IMR-90 (cell line): ENCODE measurements around the gene ADAM12. TPM values are rescaled to one million over a fixed set of nuclear protein-coding genes. Genes with fewer than 3 reads are reported as not detected.

ENCODE experiments used
- ATAC-seq: fragments of 200-7000 bp; cut with Tn5 transposase; 2 replicates; pipeline ENCODE4 v1.9.1; 2020; ENCODE audit warnings: low read depth, mild to moderate bottlenecking, moderate library complexity
- BruUV-seq: library from RNA; stranded (reverse); fragments of 400-500 nt; replicated peaks from 2 replicates; lab custom pipeline; 2021; lab: Mats Ljungman, UMichigan
- CTCF ChIA-PET: fragments of 300-600 bp; formaldehyde crosslinking; extraction: SDS; loops from one replicate; lab custom pipeline; 2021; ENCODE audit warnings: antibody characterized with exemption; lab: Yijun Ruan, JAX
- POLR2A ChIA-PET: fragments of 300-600 bp; sonication (Branson Sonifier 250); formaldehyde crosslinking; loops from one replicate; lab custom pipeline; 2022; ENCODE audit warnings: antibody characterized with exemption; ENCODE audit not compliant: unreplicated experiment; lab: Charles Lee
- DNase-seq: peaks from one replicate; pipeline ENCODE4 v3.0.0; 2013
- H2AFZ ChIP-seq: replicated peaks from 2 replicates; pipeline ENCODE3; 2013; ENCODE audit warnings: low read length, mild to moderate bottlenecking; ENCODE audit not compliant: poor library complexity
- H2AK5ac ChIP-seq: 2 replicates; pipeline ENCODE4 v1.6.1; 2013; ENCODE audit warnings: low read depth, low read length, inconsistent platforms
- H2AK9ac ChIP-seq: replicated peaks from 2 replicates; pipeline ENCODE3; 2013; ENCODE audit warnings: mild to moderate bottlenecking, low read depth, low read length, moderate library complexity; ENCODE audit not compliant: poor library complexity
- H2BK120ac ChIP-seq: 2 replicates; pipeline ENCODE4 v1.6.1; 2013; ENCODE audit warnings: low read depth, low read length, inconsistent platforms
- H2BK15ac ChIP-seq: 3 replicates; pipeline ENCODE4 v1.6.1; 2013; ENCODE audit warnings: low read depth, low read length, inconsistent platforms
- H2BK20ac ChIP-seq: 2 replicates; pipeline ENCODE4 v1.6.1; 2013; ENCODE audit warnings: low read depth, mild to moderate bottlenecking, inconsistent platforms, low read length, moderate library complexity
- H2BK5ac ChIP-seq: 2 replicates; pipeline ENCODE4 v1.6.1; 2013; ENCODE audit warnings: mild to moderate bottlenecking, low read depth, low read length, inconsistent platforms; ENCODE audit not compliant: poor library complexity, severe bottlenecking
- H3K14ac ChIP-seq: replicated peaks from 2 replicates; pipeline ENCODE4 v1.6.1; 2013; ENCODE audit warnings: low read depth, low read length, inconsistent platforms
- H3K18ac ChIP-seq: 2 replicates; pipeline ENCODE4 v1.6.1; 2013; ENCODE audit warnings: low read depth, low read length, control low read depth
- H3K23ac ChIP-seq: 2 replicates; pipeline ENCODE4 v1.6.1; 2013; ENCODE audit warnings: low read depth, low read length, inconsistent platforms
- H3K27ac ChIP-seq: 2 replicates; pipeline ENCODE4 v1.5.1; 2013; ENCODE audit warnings: mild to moderate bottlenecking, control low read depth, low read length; ENCODE audit not compliant: insufficient read depth
- H3K27me3 ChIP-seq: 2 replicates; pipeline ENCODE4 v1.6.1; 2013; ENCODE audit warnings: low read length; ENCODE audit not compliant: control insufficient read depth, insufficient read depth
- H3K36me3 ChIP-seq: 2 replicates; pipeline ENCODE4 v1.6.1; 2013; ENCODE audit warnings: low read length, mixed read lengths; ENCODE audit not compliant: control insufficient read depth, insufficient read depth
- H3K4ac ChIP-seq: 2 replicates; pipeline ENCODE4 v1.6.1; 2013; ENCODE audit warnings: low read depth, low read length, inconsistent platforms
- H3K4me1 ChIP-seq: 2 replicates; pipeline ENCODE4 v1.6.1; 2013; ENCODE audit warnings: low read length, mixed read lengths; ENCODE audit not compliant: control insufficient read depth, insufficient read depth
- H3K4me2 ChIP-seq: 2 replicates; pipeline ENCODE4 v1.6.1; 2013; ENCODE audit warnings: low read depth, mild to moderate bottlenecking, control low read depth, low read length, moderate library complexity
- H3K4me3 ChIP-seq: 2 replicates; pipeline ENCODE4 v1.5.1; 2013; ENCODE audit warnings: low read depth, mild to moderate bottlenecking, control low read depth, low read length, moderate library complexity; ENCODE audit not compliant: insufficient read depth
- H3K56ac ChIP-seq: 2 replicates; pipeline ENCODE4 v1.6.1; 2013; ENCODE audit warnings: low read length, inconsistent platforms; ENCODE audit not compliant: insufficient read depth; ENCODE audit errors: extremely low read depth
- H3K79me1 ChIP-seq, 2 experiments: 2 replicates each; pipeline ENCODE4 v1.6.1; 2013; ENCODE audit warnings: low read length in 2 of 2, inconsistent platforms in 1 of 2, low read depth in 1 of 2
- H3K9ac ChIP-seq: 2 replicates; pipeline ENCODE4 v1.6.1; 2013; ENCODE audit warnings: low read depth, low read length, control low read depth
- H3K9me1 ChIP-seq: 2 replicates; pipeline ENCODE4 v1.6.1; 2013; ENCODE audit warnings: low read length, inconsistent platforms; ENCODE audit not compliant: insufficient read depth
- H3K9me3 ChIP-seq: 2 replicates; pipeline ENCODE4 v1.6.1; 2013; ENCODE audit warnings: low read length; ENCODE audit not compliant: control insufficient read depth, insufficient read depth
- H4K20me1 ChIP-seq: 2 replicates; pipeline ENCODE4 v1.6.1; 2013; ENCODE audit warnings: low read length, inconsistent platforms; ENCODE audit not compliant: insufficient read depth
- H4K5ac ChIP-seq: 2 replicates; pipeline ENCODE4 v1.6.1; 2013; ENCODE audit warnings: mild to moderate bottlenecking, low read depth, low read length, control low read depth
- H4K8ac ChIP-seq, 2 experiments: 2 replicates each; pipeline ENCODE4 v1.6.1; 2013; ENCODE audit warnings: low read depth in 2 of 2, low read length in 2 of 2, control low read depth in 1 of 2, inconsistent platforms in 1 of 2
- H4K91ac ChIP-seq: 2 replicates; pipeline ENCODE4 v1.6.1; 2013; ENCODE audit warnings: low read depth, low read length, inconsistent platforms; ENCODE audit not compliant: insufficient read depth
- BHLHE40 ChIP-seq: fragments of 150-350 bp; IDR thresholded peaks from 2 replicates; pipeline ENCODE4 v1.6.1; 2016; ENCODE audit warnings: mild to moderate bottlenecking, low read depth, low read length
- CEBPB ChIP-seq: IDR thresholded peaks from 2 replicates; pipeline ENCODE4 v1.6.1; 2012; ENCODE audit warnings: low read depth, low read length, improper control_type of control experiment
- CHD1 ChIP-seq: IDR thresholded peaks from 2 replicates; pipeline ENCODE4 v1.6.1; 2012; ENCODE audit warnings: low read depth, low read length, improper control_type of control experiment
- ELK1 ChIP-seq: fragments of 150-350 bp; IDR thresholded peaks from 2 replicates; pipeline ENCODE4 v1.6.1; 2016; ENCODE audit warnings: low read depth, mild to moderate bottlenecking, low read length, moderate library complexity, borderline replicate concordance
- FOS ChIP-seq: fragments of 150-350 bp; IDR thresholded peaks from 2 replicates; pipeline ENCODE4 v1.6.1; 2016; ENCODE audit warnings: low read depth, low read length
- MAZ ChIP-seq: IDR thresholded peaks from 2 replicates; pipeline ENCODE4 v1.6.1; 2012; ENCODE audit warnings: low read depth, mild to moderate bottlenecking, low read length, improper control_type of control experiment, moderate library complexity, borderline replicate concordance
- MXI1 ChIP-seq: IDR thresholded peaks from 2 replicates; pipeline ENCODE4 v1.6.1; 2012; ENCODE audit warnings: low read depth, mild to moderate bottlenecking, low read length, moderate library complexity, borderline replicate concordance
- NFE2L2 ChIP-seq: fragments of 150-350 bp; IDR thresholded peaks from 2 replicates; pipeline ENCODE4 v1.6.1; 2016; ENCODE audit warnings: low read depth, mild to moderate bottlenecking, low read length
- POLR2A ChIP-seq: IDR thresholded peaks from 2 replicates; pipeline ENCODE4 v1.6.1; 2012; ENCODE audit warnings: mild to moderate bottlenecking, low read depth, low read length
- RCOR1 ChIP-seq: IDR thresholded peaks from 2 replicates; pipeline ENCODE4 v1.6.1; 2012; ENCODE audit warnings: mild to moderate bottlenecking, low read length, improper control_type of control experiment; ENCODE audit not compliant: insufficient replicate concordance
- RFX5 ChIP-seq: IDR thresholded peaks from 2 replicates; pipeline ENCODE4 v1.8.0; 2012; ENCODE audit warnings: low read depth, mild to moderate bottlenecking, low read length, moderate library complexity
- SMC3 ChIP-seq: fragments of 150-350 bp; IDR thresholded peaks from 2 replicates; pipeline ENCODE4 v1.6.1; 2016; ENCODE audit warnings: low read depth, mild to moderate bottlenecking, antibody characterized with exemption, low read length, moderate library complexity
- USF2 ChIP-seq: fragments of 150-350 bp; IDR thresholded peaks from 2 replicates; pipeline ENCODE4 v1.6.1; 2017; ENCODE audit warnings: mild to moderate bottlenecking, antibody characterized with exemption, low read length, low read depth
- WGBS, 2 experiments: methylation state at CpG; one replicate each; pipeline versions ENCODE4 v1.1.5 to v1.1.7; 2013; ENCODE audit warnings: missing lambda C conversion rate in 2 of 2; ENCODE audit not compliant: insufficient read length in 1 of 2; ENCODE audit errors: extremely low coverage in 2 of 2; 5-methylcytosine and 5-hydroxymethylcytosine counted together
- dilution Hi-C: fragments of 300-500 bp; cut with HindIII; formaldehyde crosslinking; loops from one replicate; pipeline ENCODE4 v1.14.3; 2018; ENCODE audit warnings: low sequenced_read_pairs; ENCODE audit not compliant: unreplicated experiment
- in situ Hi-C: fragments of 300-500 bp; cut with MboI; formaldehyde crosslinking; loops from 3 replicates; pipeline ENCODE4 v1.14.3; 2019; ENCODE audit warnings: low sequenced_read_pairs, inconsistent platforms, mixed read lengths
- intact Hi-C: fragments of 100-400 bp; cut with micrococcal nuclease; formaldehyde crosslinking; loops from 2 replicates; pipeline ENCODE4 v1.10.0; 2022
- polyA plus RNA-seq, 3 experiments: library from polyadenylated mRNA; depleted of rRNA; stranded (reverse); fragments of >200 nt; gene quantifications; 2 replicates each; pipeline ENCODE4 v1.2.3, GENCODE V29; 2012; ENCODE audit warnings: low replicate concordance in 1 of 3
- total RNA-seq: library from RNA; depleted of rRNA; stranded (reverse); fragments of >200 nt; gene quantifications from 2 replicates; pipeline ENCODE4 v1.2.3, GENCODE V29; 2012

Gene ADAM12
- total and polyA plus RNA-seq, 2 of the 4 experiments (the other 2 are of a cell fraction) = 9.6 to 10.2 TPM

DNA sequence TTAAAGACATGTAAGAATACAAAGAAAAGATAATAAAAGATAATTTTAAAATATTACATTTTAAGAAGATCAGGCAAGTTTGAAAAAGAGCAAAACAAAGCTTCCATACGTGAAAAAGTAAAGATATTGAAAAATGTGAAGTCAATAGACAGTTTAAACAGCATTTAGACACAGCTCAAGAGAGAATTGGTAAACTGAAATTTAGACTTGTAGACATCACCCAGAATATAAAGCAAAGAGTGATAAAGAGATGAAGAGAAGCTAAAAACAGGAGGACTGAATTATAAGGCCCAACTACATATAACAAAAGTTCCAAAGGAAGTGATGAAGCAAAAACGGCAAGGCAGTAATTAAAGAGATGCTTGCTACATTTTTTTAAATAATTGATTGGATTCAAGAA lies 13.8 kb downstream of the ADAM12 start:
- Histone ChIP-seq H3K4me1 (peaks cover 5% of the 10 kb centered on the region), H2AFZ (no peak overlapping the region), H4K20me1 (no peaks in the 10 kb centered on the region), H3K4me3 (no peak overlapping the region), H3K14ac (no peak overlapping the region), H3K27me3 (no peaks in the 10 kb centered on the region), H3K36me3 (no peaks in the 10 kb centered on the region), H2AK5ac (no peak overlapping the region), H2BK120ac (no peak overlapping the region), H3K56ac (no peak overlapping the region), H4K91ac (no peak overlapping the region), H3K4ac (no peak overlapping the region), H3K23ac (no peak overlapping the region), H3K4me2 (no peak overlapping the region), H3K18ac (no peak overlapping the region), H3K27ac (no peak overlapping the region), H2BK15ac (no peak overlapping the region), H3K79me1 (no peaks in the 10 kb centered on the region), H4K8ac (no peak overlapping the region), H3K9me3 (no peaks in the 10 kb centered on the region; the same call in none of the 2 replicates), H2BK5ac (no peak overlapping the region), H2BK20ac (no peak overlapping the region), H3K9ac (no peak overlapping the region), H4K5ac (no peak overlapping the region), H2AK9ac (no peak overlapping the region), H3K9me1 (no peaks in the 10 kb centered on the region)
- no TSS peak for BruUV-seq
- TF ChIP-seq CEBPB (no peak), RFX5 (no peak), SMC3 (no peak), MAZ (no peak), BHLHE40 (no peak), FOS (no peak), USF2 (no peak), ELK1 (no peak), POLR2A (no peak), RCOR1 (no peak), CHD1 (no peak), MXI1 (no peak), NFE2L2 (no peak)
- intact Hi-C loops (no loop called here), in situ Hi-C loops (no loop called here), dilution Hi-C loops (no loop called here)
- ChIA-PET POLR2A (no interaction called here), CTCF (no interaction called here)
- DNase-seq (no peak), ATAC-seq (no peak)
- no CpG with 5 or more reads among the region's 2 CpGs for WGBS, 2 experiments
